NCI-H2029 (cell line): Measurements from ENCODE around the gene MMP12.
"Not testable (repeated sequence)": the region's sequence is repeated elsewhere in the genome, so short reads cannot be mapped to it uniquely, and the experiment has no call there.

Source experiments
- DNase-seq: peaks from one replicate; lab custom pipeline; 2025; lab: John Stamatoyannopoulos, UW

Gene MMP12

DNA sequence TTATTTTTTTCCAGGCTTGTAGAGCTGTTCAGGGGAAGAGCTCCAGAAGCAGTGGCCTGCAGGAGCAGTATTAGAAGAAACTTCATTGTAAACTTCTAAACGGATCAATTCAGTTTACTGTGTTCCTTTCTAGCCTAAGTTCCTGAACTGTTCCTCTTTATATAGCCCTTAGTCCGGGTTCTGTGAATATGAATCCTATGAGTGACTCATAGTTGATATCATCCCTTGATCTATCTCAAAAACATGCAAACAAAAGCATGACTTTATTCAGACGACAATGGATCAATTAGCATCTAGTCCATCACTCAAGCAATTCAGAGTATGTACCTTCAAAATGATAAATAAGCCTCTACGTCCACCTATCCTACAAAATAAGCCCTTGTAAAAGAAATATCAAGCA is at the start of gene MMP12:
TSS of gene MMP12 (minus strand) at position 131 of the 400 bp plus-strand sequence. CDS start at position 86, 45 bp downstream.
- DNase-seq = no peak

DNA sequence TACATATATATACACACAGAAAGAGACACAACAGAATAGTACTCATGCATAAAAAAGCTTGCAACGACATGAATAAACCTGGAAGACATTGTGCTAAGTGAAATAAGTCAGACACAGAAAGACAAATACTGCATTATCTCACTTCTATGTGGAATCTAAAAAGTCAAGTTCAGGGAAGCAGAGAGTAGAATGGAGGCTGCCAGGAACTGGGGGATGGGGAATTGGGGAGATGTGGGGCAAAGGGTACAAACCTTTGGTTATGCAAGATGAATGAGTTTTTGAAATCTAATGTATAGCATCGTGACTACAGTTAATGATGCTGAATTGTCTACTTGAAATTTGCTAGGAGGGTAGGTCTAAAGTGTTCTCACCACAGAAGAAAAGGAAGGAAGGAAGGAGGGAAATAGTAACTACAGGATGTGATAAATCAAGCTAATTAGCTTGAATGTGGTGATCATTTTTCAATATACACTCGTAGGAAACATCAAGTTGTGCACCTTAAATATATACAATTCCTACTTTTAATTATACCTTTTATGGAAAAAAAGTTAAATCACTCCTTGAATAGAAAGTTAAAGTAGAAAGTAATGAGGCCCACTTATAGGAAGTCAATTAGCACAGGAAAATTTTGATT is 46.9 kb upstream of the MMP12 start:
- DNase-seq = no peak

GRCh38 chr11:102920118-102920684 is 45.4 kb upstream of the MMP12 start:
- no peak for DNase-seq

GRCh38 chr11:102915044-102915375 is 40.2 kb upstream of the MMP12 start:
- no peak for DNase-seq

DNA sequence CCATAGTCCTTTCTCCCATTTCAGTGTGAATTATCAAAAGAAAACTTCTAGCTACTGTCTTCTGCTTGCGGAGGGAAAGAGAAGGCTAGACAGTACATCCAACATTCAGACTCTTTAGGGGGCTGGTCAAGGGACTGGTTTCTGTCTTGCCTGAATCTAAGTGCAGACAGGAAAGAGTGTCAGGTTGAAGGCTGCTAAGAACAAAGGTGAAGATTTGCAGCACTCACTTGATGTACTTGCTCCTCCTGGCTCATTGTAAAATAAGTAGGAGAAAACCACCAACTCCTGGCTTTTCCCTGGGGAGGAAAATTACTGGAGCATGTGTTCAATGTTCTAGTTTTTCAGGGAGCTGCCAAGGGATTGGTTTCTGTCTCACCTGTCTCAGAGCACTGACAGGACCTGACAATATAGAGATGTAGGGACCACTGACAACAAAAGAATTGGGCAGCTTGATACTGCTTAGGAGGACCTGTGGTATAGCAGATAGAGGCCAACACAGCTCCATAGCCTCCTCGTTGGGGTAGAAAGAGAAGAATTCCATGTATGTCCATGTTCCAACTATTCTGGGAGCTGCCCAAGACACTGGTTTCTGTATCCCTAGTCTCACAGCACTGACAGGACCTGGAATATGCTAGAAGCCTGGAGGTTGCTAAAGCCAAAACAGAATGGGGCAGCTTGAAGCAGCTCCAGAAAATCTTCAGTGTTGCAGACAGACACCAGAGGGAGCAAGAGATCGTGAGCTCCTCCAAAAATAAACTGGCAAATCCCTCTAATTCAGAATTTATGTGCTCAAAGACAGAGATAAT is 39.7 kb upstream of the MMP12 start:
- no peak for DNase-seq

DNA sequence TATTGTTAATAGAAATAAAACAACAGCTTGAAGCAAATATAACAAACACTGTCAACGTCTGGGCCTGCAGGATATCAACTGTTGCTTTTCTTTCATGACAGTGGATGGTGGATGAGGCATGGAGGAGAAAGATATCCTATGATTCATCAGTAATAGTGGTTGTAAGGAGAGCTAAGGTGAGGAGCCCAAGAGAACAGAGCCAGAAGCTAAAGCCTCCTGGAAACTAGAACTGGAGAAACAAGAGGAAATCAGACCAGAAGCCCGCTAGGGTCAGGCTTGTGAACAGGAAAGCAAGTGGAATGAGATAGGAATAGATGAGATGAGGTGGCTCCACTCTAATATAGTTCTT is 37.7 kb upstream of the MMP12 start:
- no peak for DNase-seq

GRCh38 chr11:102911758-102912481 is 37.1 kb upstream of the MMP12 start:
- no peak for DNase-seq

GRCh38 chr11:102905848-102906247 is 31.1 kb upstream of the MMP12 start:
- not testable (repeated sequence) for DNase-seq

DNA sequence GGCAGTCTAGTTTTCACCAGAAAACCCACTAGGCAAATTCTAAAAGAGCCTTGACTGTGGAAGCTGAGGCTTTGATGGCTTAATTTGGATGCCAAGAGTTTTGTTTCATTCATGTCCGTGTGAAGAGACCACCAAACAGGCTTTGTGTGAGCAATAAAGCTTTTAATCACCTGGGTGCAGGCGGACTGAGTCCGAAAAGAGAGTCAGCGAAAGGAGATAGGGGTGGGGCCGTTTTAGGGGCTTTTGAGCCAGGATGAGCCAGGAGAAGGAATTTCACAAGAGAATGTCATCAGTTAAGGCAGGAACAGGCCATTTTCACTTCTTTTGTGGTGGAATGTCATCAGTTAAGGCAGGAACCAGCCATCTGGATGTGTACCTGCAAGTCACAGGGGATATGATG is 29.1 kb upstream of the MMP12 start:
- DNase-seq = not testable (repeated sequence)

GRCh38 chr11:102900346-102900745 is 25.6 kb upstream of the MMP12 start:
- DNase-seq = no peak

- no peak for DNase-seq
These were observed 17.0 kb upstream of the MMP12 start for GRCh38 chr11:102891736-102892135.

DNA sequence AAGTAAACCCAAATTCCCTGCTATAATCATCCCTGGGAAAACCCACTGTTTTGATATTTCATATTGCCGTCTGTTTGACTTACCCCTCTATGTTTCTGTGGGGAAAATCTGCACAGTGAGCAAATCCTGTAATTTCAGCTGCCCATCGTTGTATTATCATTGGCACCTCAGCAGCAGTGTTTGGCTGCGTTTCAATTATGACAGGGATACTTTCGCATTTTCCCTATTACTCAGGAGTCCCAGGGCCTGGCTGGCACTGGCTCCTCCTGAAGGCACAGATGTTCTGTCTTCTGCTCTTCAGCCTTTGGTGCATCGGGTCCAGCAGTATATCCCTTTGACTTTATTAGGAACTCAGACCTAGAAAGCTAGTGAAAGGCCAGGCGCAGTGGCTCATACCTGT is 12.2 kb upstream of the MMP12 start:
- no peak for DNase-seq

DNA sequence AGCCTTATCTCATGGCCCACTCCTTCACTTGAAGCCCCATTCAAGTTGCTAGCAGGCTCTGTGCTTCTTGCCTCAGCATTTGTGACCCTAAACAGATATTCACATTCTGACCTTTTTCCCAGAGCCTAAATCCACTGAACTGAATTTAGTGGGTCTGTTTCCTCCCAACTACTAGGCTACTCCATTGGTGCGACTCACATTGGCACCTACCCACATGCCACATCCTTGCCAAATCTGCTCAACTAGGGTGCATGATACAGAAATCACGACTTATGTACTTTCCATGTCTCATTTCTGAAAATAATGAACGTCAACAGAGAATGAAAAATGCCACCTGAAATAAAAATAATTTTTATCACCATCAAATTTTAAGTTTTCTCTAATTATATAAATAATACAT is 8.4 kb upstream of the MMP12 start:
- DNase-seq = no peak

DNA sequence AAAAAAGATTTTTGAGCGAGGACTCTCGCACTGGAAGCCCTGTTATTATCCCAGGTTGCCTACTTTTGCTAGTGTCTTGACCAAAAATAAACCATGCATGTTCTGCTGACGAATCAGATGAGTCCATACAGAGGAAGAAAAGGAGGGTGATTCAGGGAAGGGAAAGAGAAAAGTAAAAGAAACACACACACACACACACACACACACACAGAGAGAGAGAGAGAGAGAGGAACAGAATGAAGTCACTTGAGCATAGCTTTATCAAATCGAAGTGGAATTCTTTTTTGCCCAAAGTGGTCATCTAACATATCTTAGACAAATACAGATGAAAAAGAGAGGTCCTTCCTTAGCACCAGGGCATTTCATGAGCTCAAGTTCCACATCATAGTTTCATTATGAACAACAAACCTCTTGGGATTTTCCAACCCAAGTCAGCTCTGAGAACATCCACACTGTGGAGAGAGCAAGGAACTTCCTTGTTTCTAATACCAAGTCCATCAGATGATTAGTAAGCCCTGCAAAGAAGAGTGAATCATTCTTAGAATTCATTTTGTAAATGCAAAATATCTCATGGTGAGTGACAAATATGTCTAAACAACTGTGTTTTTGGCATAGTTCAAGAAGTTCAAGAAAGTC is 7.7 kb upstream of the MMP12 start:
- DNase-seq = no peak

DNA sequence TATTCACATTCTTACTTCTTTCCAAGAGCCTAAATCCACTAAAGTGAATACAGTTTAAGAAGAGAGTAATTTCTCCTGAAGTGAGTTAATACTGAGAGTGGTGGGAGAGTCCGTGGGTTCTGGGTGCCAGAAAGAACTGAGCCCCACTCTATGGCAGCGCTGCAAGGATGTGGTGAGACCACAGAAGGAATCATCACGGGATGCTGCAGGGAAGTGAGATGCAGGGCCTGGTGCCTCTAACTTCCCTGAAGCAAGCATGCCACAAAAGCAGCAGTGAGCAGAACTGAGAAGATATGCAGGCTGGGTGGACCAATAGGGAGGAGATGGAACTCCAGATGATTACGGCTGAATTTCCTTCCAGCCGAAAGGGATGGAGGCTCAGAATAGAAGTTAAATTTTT is 5.0 kb upstream of the MMP12 start:
- no peak for DNase-seq

GRCh38 chr11:102878595-102878994 is 3.8 kb upstream of the MMP12 start:
- no peak for DNase-seq

DNA sequence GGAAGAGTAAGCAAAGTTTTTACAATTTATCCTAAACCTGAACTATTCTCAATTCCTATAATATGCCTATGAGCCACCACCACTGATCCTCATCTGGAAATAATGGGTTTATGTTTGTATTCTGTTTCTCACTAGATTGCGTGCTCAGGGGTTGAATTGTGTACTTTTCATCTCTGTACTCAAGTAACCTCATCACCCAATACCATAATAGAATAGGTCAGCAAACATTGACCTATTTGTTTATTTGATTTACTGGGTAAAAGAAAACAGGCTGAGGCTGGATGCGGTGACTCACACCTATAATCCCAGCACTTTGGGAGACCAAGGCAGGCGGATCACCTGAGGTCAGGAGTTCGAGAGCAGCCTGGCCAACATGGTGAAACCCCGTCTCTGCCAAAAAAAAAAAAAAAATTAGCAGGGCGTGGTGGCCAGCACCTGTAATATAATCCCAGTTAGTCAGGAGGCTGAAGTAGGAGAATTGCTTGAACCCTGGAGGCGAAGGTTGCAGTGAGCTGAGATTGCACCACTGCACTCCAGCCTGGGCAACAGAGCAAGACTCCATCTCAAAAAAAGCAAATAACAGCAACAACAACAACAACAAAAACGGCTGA is 5.3 kb downstream of the MMP12 start:
- DNase-seq = not testable (repeated sequence)

DNA sequence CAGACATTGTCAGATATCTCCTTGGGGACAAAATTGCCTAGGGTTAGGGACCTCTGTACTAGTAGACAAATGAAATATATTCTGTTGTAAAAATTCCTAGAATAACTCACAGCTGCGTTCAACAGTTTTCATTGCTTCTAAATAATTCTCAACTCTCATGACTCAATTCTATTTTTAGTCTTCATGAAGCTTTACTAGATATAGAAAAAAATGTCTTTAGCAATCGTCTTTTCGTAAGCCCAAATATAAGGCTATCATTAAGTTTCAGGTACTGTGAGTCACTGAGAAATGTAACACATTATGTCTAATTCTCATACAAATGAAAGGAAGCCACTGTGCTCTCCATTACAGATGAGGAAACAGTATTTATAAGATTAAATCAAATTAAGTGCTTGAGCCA is 6.4 kb downstream of the MMP12 start:
- no peak for DNase-seq

DNA sequence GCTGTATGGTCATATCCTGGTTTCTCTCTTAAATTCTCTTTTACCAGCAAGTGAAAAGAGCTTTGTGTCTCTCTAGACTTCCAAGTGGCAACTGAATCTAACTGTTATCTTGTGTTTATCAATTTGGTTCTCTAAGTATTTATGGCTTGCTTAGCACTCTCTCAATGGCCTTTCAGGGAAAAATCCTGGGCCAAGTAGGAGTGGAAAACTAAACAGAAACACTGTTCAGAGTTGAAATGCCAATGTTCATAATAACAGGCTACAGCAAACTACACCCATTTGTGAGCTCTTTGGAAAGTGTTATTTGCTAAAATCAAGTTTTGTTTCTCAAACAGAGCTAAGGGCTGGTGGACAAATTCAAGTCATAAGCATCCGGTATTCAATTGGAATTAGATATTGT is 10.1 kb downstream of the MMP12 start:
- DNase-seq = no peak

- DNase-seq = no peak
These were observed 20.8 kb downstream of the MMP12 start for GRCh38 chr11:102853956-102854355.

DNA sequence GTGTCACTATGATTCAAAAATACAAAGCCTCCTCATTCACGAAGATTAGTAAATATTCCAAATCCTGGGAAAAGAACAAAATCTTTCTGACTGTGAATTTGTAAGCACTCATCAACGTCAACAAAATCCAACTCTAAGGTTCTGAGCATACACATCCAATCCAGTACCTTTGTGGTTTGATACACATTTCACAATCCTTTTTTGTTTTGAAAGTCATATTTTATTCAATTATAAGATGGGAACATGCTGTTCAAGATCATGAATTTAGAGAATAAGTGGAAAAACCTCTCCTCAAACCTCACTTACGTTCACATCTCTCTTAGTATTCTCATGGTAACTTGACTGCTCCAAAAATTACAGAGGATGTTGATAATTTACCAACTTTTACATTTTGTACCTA is 21.7 kb downstream of the MMP12 start:
- no peak for DNase-seq
